HG02973 (cell line): ENCODE data around the gene LRRC1.

ENCODE experiments used
- ATAC-seq: cut with Tn5 transposase; IDR thresholded peaks from one replicate; pipeline ENCODE4 v1.9.1; 2021; ENCODE audit warnings: moderate library complexity; ENCODE audit not compliant: unreplicated experiment

LRRC1 gene

GRCh38 chr6:53920881-53921280 lies 126.1 kb downstream of the LRRC1 start:
- ATAC-seq: no peak

DNA sequence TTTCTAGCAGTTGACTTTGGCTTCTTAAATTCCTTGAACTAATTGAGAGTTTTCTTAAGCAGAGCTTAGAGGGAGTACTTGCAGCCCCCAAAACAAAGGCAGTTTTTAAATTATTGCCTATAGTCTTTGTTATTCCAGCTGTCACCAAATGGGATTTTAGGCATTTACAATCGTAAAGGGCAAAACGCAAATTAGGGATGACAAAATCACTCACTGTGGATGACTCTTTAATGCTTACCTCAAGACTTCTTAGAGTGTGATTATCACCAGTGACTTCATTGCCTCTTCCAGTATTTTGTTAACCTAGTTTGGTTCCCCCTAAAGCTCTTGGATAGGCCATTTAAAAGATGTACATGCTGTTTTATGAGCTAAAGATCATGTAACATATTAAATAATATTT lies 126.8 kb downstream of the LRRC1 start:
- ATAC-seq: no peak

GRCh38 chr6:53922539-53922981 lies 127.8 kb downstream of the LRRC1 start:
- no peak for ATAC-seq

- ATAC-seq: peak; percentile 57
These were observed 129.5 kb downstream of the LRRC1 start for GRCh38 chr6:53924277-53924676.

DNA sequence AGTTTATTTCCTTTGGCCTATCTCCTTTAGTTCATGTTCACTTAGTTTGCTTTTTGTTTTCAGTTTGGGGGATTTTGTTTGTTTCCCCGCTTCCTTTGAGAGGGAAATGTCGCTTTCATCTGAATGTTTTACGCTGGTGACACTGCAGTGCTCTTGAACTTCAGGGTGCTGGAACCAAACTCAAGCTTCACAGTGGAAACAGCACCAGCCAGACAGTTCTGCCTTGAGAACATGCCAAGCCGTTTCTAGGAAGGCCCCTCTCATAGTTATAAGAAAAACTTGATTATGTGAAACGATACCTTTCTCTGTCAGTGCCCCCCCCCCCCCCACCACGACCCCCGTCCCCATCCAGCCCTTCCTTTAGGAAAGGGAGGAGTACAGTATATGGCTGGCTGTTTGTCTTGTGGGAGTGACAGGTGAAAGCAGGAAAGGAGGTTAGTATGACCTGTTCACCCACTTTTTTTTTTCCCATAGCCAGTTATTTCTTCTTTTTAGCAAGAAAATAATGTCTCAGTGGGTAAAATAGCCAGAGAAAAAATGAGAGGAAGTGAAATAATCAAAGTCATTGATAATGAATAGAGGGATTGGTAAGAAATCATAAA lies 130.1 kb downstream of the LRRC1 start:
- ATAC-seq: no peak

GRCh38 chr6:53925891-53926290 lies 131.1 kb downstream of the LRRC1 start:
- no peak for ATAC-seq

GRCh38 chr6:53926505-53926904 lies 131.7 kb downstream of the LRRC1 start:
- no peak for ATAC-seq

DNA sequence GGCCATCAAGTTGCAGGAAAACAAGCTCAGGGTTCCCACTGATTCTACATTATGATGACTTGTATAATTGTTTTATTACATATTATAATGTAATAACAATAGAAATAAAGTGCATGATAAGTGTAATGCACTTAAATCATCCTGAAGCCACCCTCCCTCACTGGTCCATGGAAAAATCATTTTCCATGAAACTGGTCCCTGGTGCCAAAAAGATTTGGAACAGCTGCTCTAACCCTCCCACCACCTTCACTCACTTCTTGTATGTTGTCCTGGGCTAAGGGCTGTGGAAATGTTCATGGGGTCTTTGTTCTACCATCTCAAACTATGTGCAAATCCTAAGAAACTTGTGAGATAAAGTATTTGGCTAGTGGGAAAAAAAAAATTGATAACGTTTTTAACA lies 133.8 kb downstream of the LRRC1 start:
- no peak for ATAC-seq

GRCh38 chr6:53929041-53929820 lies 134.4 kb downstream of the LRRC1 start:
- ATAC-seq: no peak

DNA sequence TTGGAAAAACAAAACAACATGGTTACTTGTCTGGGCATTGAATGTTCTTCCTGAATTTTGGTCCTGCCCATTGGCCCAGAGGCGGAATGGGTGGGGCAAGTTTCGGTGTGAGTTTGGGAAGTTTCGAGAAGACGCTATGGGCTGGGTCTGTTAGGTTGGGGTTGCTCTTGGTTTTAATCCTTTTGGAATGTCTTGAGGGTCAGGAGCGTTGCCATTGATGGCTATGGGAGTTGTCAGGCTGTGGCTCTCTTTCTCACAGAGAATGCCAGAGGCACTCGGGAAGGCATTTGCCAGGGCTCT lies 135.0 kb downstream of the LRRC1 start:
- no peak for ATAC-seq

DNA sequence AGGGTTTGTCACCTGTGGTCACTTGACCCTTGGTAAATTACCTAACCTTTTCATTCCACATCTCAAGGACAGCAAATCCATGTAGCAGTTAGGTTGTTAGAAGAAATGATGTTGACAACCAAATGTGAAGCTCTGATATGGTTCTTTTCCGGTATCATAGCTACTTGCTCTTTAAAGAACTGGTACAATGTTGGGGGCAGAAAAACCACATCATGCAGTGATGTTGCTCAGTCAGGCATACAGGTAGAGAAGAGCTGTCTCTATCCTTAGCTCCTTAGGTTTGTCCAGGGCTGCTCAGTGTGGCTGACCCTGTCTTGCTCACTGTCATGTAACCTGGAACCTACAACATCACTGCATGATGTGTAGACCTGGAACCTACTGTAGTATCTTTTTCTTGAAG lies 135.5 kb downstream of the LRRC1 start:
- no peak for ATAC-seq

DNA sequence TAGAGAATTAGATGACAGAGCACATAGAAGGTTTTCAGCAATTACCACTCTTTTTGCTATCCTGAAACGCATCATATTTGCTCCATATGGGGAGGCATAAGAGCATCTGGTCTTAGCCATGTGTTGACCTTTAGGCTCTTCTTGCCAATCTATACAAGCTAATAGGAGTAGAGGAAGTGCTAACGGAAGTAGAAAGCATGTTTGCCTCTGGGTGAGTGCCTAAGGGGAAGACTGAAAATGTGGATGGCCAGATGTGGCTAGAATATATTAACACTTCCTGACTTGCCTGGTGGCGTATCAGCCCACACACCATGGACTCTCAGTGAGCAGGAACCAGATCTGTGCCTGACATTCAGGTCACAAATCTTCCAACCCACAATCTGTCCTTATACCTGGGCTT lies 136.3 kb downstream of the LRRC1 start:
- ATAC-seq: no peak

- ATAC-seq: no peak
These were observed 137.7 kb downstream of the LRRC1 start for GRCh38 chr6:53932516-53932915.

GRCh38 chr6:53934023-53934422 lies 139.2 kb downstream of the LRRC1 start:
- no peak for ATAC-seq

DNA sequence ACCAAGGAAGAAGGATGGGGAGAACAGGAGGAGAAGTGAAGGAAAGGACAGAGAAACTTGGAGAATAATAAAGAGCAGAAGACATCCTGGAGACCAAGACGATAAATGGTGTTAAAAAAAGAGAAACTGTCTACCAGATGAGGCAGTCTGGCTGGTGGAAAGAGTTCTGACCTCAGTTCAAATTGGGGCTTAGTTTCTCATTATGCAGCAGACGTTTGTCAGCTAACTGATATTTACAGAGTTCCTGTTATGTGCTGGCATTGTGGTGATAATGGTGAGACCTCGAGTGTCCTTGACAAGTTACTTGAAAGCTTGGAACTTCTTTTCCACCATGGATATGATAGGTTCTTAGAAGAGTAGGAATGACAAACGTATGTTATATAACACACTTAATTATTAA lies 142.7 kb downstream of the LRRC1 start:
- ATAC-seq: no peak

GRCh38 chr6:53938810-53939209 lies 144.0 kb downstream of the LRRC1 start:
- ATAC-seq: no peak

DNA sequence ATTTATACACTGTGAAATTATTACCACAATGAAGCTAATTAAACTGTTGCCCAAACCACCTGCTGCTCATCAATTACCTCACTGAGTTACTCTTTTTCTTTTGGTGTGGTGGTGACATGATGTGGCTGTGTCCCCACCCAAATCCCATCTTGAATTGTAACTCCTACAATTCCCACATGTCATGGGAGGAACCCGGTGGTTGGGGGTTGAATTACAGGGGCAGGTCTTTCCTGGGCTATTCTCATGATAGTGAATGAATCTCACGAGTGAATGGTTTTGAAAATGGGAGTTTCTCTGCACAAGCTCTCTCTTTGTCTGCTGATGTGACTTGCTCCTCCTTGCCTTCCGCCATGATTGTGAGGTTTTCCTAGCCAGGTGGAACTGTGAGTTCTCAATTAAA lies 145.0 kb downstream of the LRRC1 start:
- ATAC-seq: no peak

- ATAC-seq: no peak
These were observed 148.6 kb downstream of the LRRC1 start for GRCh38 chr6:53943395-53943794.

DNA sequence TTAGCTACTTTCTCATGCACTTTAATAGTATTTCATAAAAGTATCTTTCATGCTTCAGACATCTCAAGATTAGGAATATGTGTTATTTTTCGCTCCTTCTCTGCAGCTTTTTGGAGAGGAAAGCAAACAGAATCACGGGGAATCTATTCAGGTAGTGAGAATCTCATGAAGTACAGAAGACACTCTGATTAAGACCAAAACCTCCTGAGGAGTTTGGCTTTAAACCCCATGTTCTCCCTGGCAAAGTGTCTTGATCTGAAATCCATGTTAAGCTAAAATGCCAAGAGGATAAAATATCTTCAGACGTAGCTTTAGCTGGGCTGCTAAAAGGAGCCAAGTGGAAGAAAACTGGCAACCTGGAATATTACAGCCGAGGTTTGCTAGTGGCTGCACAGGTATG lies 149.3 kb downstream of the LRRC1 start:
- no peak for ATAC-seq

GRCh38 chr6:53944543-53944942 lies 149.7 kb downstream of the LRRC1 start:
- ATAC-seq: no peak

GRCh38 chr6:53945765-53946407 lies 151.1 kb downstream of the LRRC1 start:
- no peak for ATAC-seq

DNA sequence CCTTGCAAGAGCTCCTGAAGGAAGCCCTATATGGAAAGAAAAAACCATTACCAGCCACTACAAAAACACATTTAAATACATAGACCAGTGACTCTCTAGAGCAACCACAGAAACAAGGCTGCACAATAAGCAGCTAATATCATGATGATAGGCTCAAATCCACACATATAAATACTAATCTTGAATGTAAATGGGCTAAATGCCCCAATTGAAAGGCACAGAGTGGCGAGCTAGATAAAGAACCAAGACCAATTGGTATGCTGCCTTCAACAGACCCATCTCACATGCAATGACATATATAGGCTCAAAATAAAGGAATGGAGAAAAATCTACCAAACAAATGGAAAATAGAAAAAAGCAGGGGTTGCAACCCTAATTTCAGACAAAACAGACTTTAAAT lies 153.0 kb downstream of the LRRC1 start:
- ATAC-seq: no peak
